ENCODE measurements around the gene KRT23.

KRT23 gene

DNA sequence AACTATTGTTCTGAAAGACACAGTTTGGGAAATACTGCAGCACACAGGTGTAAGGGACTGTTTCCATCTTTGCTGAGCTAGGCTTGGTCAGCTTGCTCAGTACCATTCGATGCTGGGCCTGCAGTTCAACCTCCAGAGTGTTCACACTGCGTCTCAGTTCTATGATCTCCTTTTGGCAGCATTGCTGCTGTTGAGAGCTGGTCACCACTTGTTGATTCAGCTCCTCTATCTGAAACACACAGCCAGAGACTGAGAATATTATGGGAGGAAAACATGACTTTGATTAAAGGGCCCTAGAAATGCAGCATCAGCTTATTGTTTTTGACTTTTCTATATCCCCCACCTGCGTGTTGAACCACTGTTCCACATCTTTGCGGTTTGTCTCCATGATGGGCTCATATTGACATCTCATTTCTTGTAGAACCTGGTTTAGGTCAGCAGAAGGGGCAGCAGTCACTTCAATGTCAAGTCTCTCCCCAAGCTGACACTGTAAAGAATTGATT, 24.7 kb upstream of the KRT23 start:
- in situ Hi-C loops (cut with MboI; ENCODE audit: low sequenced_read_pairs, unreplicated experiment), result no loop called here
- TF ChIP-seq CTCF (IDR thresholded peaks at IDR 0.05; ENCODE audit: borderline replicate concordance, control extremely low read depth, extremely low read depth, insufficient read depth, missing control alignments), result no peak
- DNase-seq (ENCODE audit: low spot score), result no peak

- in situ Hi-C loops (cut with MboI; ENCODE audit: low sequenced_read_pairs, unreplicated experiment), result no loop called here
- TF ChIP-seq CTCF (IDR thresholded peaks at IDR 0.05; ENCODE audit: borderline replicate concordance, control extremely low read depth, extremely low read depth, insufficient read depth, missing control alignments), result no peak
- DNase-seq (ENCODE audit: low spot score), result no peak
Observed at GRCh38 chr17:40961591-40961990, 24.1 kb upstream of the KRT23 start.

GRCh38 chr17:40960144-40960543, 22.7 kb upstream of the KRT23 start:
- in situ Hi-C loops (cut with MboI; ENCODE audit: low sequenced_read_pairs, unreplicated experiment), result no loop called here
- no peak for TF ChIP-seq CTCF (IDR thresholded peaks at IDR 0.05; ENCODE audit: borderline replicate concordance, control extremely low read depth, extremely low read depth, insufficient read depth, missing control alignments)
- DNase-seq (ENCODE audit: low spot score), result no peak

DNA sequence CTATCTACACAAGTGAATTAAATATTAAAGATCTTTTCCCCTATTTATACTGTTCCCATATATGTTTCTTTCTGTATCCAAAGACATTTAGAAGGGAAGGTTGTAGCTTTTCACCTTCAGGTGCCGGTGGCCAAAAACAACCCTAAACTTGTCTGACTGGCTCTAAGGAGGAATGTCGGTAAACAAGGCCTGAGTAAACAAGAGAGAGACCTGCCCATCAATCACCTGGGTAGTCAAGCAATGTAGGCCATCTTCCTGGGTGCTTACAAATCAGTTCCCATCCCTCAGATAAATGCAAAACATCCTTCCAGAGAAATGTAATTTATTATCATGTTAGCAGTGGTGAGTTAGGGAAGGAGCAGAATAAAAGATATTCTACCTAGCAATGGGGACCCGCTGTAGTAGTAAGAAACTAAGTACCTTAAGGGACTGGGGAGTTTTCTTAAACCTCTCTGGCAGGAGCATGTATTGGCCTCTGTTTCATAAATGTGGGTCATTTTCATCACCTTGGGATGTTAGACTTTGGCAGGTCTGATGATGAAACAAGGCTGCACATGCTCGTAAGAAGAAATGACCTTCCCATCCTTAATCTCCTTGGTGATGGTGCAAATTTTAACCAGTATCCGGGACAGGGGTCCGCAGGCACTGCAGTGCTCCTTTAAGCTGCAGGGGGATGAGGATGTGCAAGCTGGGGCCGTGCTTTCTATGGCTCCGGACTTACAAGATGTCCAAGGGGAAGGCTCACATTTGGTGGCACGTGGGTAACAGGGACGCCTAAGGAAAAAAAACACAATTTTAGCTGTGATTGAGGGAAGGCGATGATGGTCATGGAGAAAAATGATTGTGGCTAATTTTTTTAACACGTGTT, 20.9 kb upstream of the KRT23 start:
- DNase-seq (ENCODE audit: low spot score), result no peak
- TF ChIP-seq CTCF (IDR thresholded peaks at IDR 0.05; ENCODE audit: borderline replicate concordance, control extremely low read depth, extremely low read depth, insufficient read depth, missing control alignments), result no peak
- in situ Hi-C loops (cut with MboI; ENCODE audit: low sequenced_read_pairs, unreplicated experiment), result no loop called here

GRCh38 chr17:40956401-40957254, 19.2 kb upstream of the KRT23 start:
- TF ChIP-seq CTCF (IDR thresholded peaks at IDR 0.05; ENCODE audit: borderline replicate concordance, control extremely low read depth, extremely low read depth, insufficient read depth, missing control alignments), result no peak
- in situ Hi-C loops (cut with MboI; ENCODE audit: low sequenced_read_pairs, unreplicated experiment), result no loop called here
- DNase-seq (ENCODE audit: low spot score), result no peak

DNA sequence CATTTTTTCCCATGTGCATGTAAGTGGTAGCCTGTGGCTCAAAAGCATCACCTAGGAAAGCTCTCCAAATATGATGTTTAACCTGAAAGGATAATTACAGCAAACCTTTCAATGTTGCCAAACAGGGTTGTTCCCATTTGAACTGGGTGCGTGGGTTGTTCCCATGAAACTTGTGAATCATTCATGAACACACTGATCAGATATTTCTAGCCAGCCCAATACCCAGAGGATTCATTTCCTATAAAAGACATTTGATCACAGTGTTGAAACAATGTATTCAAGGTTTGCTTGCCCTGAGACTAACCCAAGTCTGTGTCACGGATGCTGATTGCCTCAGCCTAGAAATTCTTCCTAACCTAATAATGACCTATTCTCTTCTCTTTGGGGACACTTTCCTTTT, 16.4 kb upstream of the KRT23 start:
- DNase-seq (ENCODE audit: low spot score), result no peak
- in situ Hi-C loops (cut with MboI; ENCODE audit: low sequenced_read_pairs, unreplicated experiment), result no loop called here
- TF ChIP-seq CTCF (IDR thresholded peaks at IDR 0.05; ENCODE audit: borderline replicate concordance, control extremely low read depth, extremely low read depth, insufficient read depth, missing control alignments), result no peak

All from GM13976 (cell line).